PFSK-1 (cell line): ENCODE measurements around the gene SOWAHB.

Source experiments
- FOXP2 ChIP-seq: optimal IDR thresholded peaks from 2 replicates; pipeline ENCODE3; 2011; ENCODE audit warnings: borderline replicate concordance, control low read depth, inconsistent platforms; ENCODE audit not compliant: insufficient read depth; ENCODE audit errors: extremely low read length, extremely low read depth
- POLR2AphosphoS5 ChIP-seq: IDR thresholded peaks from 2 replicates; pipeline ENCODE4 v1.6.1; 2012; ENCODE audit warnings: low read depth, mild to moderate bottlenecking, control low read depth, low read length, moderate library complexity
- SIN3A ChIP-seq: IDR thresholded peaks from 2 replicates; pipeline ENCODE4 v1.6.1; 2012; ENCODE audit warnings: mild to moderate bottlenecking, low read length, moderate library complexity, borderline replicate concordance; ENCODE audit not compliant: insufficient read depth
- TAF1 ChIP-seq: IDR thresholded peaks from 2 replicates; pipeline ENCODE4 v1.6.1; 2012; ENCODE audit warnings: low read length, control low read depth, borderline replicate concordance; ENCODE audit not compliant: insufficient read depth
- TF ChIP-seq, protein P1 (sequence below), 2 experiments: IDR thresholded peaks; 2 replicates each; pipeline versions ENCODE4 v1.6.1 to v1.8.0; 2011 to 2012; ENCODE audit warnings: low read depth in 2 of 2, low read length in 2 of 2, control low read depth in 1 of 2, inconsistent platforms in 1 of 2, mild to moderate bottlenecking in 1 of 2, moderate library complexity in 1 of 2; ENCODE audit not compliant: insufficient read depth in 1 of 2

DNA sequence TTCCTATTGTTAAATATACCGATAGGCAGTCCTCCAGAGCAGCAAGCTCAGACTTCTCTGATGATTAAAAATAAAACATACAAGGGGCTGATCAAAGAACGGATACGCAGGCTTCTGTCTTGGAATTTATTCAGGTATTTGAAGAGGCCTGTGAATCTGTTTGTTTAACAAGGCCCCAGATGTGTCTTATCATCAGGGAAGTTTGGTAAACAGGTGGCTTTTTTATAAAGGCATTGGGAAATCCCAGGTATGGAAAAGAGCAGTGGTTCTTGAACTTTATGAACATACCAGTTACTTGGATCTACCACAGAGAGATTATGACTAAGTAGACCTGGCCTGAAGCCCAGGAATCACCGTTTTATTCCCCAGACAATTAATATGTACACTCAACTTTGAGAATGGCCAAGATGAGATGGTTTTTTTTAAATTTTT is 47.9 kb downstream of the SOWAHB start:
- TF ChIP-seq POLR2AphosphoS5 (no peak), TAF1 (no peak), SIN3A (no peak), FOXP2 (no peak)
- TF ChIP-seq, protein P1, sequence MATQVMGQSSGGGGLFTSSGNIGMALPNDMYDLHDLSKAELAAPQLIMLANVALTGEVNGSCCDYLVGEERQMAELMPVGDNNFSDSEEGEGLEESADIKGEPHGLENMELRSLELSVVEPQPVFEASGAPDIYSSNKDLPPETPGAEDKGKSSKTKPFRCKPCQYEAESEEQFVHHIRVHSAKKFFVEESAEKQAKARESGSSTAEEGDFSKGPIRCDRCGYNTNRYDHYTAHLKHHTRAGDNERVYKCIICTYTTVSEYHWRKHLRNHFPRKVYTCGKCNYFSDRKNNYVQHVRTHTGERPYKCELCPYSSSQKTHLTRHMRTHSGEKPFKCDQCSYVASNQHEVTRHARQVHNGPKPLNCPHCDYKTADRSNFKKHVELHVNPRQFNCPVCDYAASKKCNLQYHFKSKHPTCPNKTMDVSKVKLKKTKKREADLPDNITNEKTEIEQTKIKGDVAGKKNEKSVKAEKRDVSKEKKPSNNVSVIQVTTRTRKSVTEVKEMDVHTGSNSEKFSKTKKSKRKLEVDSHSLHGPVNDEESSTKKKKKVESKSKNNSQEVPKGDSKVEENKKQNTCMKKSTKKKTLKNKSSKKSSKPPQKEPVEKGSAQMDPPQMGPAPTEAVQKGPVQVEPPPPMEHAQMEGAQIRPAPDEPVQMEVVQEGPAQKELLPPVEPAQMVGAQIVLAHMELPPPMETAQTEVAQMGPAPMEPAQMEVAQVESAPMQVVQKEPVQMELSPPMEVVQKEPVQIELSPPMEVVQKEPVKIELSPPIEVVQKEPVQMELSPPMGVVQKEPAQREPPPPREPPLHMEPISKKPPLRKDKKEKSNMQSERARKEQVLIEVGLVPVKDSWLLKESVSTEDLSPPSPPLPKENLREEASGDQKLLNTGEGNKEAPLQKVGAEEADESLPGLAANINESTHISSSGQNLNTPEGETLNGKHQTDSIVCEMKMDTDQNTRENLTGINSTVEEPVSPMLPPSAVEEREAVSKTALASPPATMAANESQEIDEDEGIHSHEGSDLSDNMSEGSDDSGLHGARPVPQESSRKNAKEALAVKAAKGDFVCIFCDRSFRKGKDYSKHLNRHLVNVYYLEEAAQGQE (IDR thresholded peaks at IDR 0.05; ENCODE audit: insufficient read depth in 1 of 2, low read depth in 2 of 2, low read length in 2 of 2): no peak
